ENCODE data around the gene PDXP.
A peak's percentile ranks its signal among the peaks of the same experiment; 100 is the strongest.
"Not testable (repeated sequence)": the region's sequence is repeated elsewhere in the genome, so short reads cannot be mapped to it uniquely, and the experiment has no call there.

Gene PDXP

DNA sequence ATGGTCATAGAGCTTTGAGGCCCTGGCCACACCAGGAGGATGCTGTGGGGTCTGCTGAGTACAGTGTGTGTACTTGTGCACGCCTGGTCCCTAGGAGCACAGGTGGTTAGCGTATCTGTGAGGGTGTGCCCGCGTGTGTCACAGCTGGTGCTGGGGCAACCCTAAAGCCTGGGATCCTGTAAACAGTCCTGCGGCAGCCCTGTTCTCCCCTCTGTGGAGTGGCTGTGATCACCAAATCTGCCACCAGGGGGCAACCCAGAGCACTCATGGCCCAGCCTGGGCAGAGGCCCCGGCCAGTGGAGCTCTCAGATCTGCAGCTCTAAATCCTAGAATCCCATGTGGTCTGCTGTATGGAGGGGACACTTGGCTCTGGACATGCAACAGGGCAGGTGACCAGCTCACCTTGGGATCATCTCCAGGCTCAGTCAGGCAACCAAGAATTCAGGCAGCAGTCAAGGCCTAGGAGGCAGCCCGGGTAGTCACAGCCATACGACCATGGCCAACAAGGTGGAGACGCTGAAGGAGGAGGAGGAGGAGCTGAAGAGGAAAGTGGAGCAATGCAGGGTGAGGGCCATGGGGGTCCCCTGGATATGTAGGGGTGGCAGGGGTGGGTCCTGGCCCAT is 15.2 kb upstream of the PDXP start:
- in situ Hi-C loops (cut with MboI; ENCODE audit: low pct_unique_long_range_greater_than_20kb, low sequenced_read_pairs, unreplicated experiment) = no loop called here
- TF ChIP-seq, protein P1, sequence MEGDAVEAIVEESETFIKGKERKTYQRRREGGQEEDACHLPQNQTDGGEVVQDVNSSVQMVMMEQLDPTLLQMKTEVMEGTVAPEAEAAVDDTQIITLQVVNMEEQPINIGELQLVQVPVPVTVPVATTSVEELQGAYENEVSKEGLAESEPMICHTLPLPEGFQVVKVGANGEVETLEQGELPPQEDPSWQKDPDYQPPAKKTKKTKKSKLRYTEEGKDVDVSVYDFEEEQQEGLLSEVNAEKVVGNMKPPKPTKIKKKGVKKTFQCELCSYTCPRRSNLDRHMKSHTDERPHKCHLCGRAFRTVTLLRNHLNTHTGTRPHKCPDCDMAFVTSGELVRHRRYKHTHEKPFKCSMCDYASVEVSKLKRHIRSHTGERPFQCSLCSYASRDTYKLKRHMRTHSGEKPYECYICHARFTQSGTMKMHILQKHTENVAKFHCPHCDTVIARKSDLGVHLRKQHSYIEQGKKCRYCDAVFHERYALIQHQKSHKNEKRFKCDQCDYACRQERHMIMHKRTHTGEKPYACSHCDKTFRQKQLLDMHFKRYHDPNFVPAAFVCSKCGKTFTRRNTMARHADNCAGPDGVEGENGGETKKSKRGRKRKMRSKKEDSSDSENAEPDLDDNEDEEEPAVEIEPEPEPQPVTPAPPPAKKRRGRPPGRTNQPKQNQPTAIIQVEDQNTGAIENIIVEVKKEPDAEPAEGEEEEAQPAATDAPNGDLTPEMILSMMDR (IDR thresholded peaks at IDR 0.05; ENCODE audit: extremely low read depth, insufficient read depth, missing control alignments) = peak; percentile 95
- DNase-seq (ENCODE audit: low spot score) = peak; percentile 88

DNA sequence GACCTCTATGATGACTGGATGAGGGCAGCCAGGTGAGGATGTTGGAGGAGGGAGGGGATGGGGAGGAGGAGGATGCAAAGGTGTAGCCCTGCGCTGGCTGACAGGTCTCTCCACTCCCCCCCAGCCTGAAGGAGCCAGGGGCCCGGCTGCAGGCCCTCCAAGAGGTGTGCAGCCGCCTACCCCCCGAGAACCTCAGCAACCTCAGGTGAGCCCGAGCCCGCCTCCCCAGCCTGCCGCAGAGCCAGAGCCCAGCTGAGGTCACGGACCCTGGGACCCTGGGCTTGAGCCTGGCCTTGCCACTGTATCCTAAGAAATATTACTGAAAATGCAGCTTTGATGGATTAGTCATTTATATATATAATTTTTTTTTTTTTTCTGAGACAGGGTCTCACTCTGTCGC is 11.2 kb upstream of the PDXP start:
- in situ Hi-C loops (cut with MboI; ENCODE audit: low pct_unique_long_range_greater_than_20kb, low sequenced_read_pairs, unreplicated experiment) = no loop called here
- TF ChIP-seq, protein P1 (IDR thresholded peaks at IDR 0.05; ENCODE audit: extremely low read depth, insufficient read depth, missing control alignments) = no peak
- DNase-seq (ENCODE audit: low spot score) = no peak

DNA sequence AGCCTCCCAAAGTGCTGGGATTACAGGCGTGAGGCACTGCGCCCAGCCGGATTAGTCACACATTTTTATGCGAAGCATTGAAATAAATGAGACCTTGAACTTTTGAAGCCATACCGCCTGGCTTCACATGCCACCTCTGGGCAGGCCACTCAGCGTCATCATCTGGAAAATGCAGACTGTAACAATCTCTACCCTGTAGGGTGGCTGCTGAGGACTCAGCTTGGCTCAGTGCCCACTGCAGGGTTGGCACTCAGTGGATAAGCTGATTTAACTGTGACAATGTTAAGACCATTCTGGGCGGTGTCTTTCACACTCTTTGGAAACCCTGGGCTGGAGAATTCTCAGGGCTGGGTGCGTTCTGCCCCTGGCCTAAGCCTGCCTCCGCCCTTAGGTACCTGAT is 10.6 kb upstream of the PDXP start:
- in situ Hi-C loops (cut with MboI; ENCODE audit: low pct_unique_long_range_greater_than_20kb, low sequenced_read_pairs, unreplicated experiment) = no loop called here
- TF ChIP-seq, protein P1 (IDR thresholded peaks at IDR 0.05; ENCODE audit: extremely low read depth, insufficient read depth, missing control alignments) = no peak

DNA sequence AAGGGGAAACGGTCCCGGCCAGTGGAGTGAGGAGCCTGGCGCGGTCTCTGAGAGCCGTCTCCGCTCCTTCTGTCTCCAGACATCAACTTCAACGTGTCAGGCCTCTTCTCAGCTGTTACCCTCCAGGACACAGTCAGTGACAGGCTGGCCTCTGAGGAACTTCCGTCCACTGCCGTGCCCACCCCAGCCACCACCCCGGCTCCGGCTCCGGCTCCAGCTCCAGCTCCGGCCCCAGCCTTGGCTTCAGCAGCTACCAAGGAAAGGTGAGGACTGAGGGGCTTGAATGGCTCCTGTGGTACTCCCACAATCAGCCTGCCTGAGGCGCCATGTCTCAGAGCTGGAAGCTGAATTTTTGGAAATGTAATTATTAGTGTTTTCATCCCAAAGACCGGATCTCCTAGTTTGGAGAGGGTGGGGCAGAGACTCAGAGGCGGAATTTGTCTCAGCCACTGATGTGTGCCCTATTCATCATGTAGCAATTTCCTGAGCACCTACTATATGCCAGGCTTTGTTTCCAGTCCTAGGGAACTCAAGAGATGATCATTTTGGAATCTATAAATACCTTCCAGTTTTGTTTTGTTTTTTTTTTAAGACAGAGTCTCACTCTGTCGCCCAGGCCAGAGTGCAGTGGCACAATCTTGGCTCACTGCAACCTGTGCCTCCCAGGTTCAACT is 7.9 kb upstream of the PDXP start:
- no peak for DNase-seq (ENCODE audit: low spot score)
- TF ChIP-seq, protein P1 (IDR thresholded peaks at IDR 0.05; ENCODE audit: extremely low read depth, insufficient read depth, missing control alignments) = no peak
- in situ Hi-C loops (cut with MboI; ENCODE audit: low pct_unique_long_range_greater_than_20kb, low sequenced_read_pairs, unreplicated experiment) = no loop called here

More for the DNA sequence above, 10.6 kb upstream of the PDXP start:
- no peak for DNase-seq (ENCODE audit: low spot score)

DNA sequence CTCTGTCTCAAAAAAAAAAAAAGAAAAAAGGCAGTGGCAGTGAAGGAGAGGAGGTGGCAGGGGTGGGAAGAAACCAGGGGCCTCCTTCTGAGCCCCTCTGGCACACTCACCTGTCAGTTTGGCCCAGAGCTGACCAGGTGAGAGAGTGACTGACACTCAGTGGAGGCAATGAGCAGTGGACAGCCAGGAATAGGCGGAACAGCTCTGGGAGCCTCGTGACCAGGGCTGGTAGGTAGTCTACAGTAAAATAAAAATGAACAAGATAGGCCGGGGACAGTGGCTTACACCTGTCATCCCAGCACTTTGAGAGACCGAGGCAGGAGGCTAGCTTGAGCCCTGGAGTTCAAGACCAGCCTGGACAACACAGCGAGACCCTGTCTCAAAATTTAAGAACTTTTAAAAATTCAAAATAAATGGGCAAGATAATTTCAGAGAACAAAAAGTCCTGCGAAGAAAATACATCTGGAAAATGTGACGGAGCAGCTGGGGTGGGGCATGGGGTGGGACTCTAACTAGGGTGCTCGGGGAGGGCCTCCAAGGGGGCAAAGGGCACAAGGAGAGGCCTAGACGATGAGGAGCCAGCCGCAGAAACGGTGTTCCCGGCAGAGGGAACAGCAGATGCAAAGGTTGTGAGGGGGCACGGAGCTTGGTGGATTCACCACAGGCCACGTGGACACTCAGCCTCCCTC is 3.8 kb upstream of the PDXP start:
- DNase-seq (ENCODE audit: low spot score) = no peak
- TF ChIP-seq, protein P1 (IDR thresholded peaks at IDR 0.05; ENCODE audit: extremely low read depth, insufficient read depth, missing control alignments) = no peak
- in situ Hi-C loops (cut with MboI; ENCODE audit: low pct_unique_long_range_greater_than_20kb, low sequenced_read_pairs, unreplicated experiment) = no loop called here

DNA sequence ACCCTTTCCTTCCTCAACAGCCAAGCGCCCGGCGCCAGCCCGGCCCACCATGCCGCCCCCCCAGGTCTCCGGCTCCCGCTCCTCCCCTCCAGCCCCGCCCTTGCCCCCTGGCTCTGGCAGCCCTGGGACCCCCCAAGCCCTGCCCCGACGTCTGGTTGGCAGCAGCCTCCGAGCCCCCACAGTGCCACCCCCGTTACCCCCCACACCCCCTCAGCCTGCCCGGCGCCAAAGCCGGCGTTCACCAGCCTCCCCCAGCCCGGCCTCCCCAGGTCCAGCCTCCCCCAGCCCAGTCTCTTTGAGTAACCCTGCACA is 3.3 kb upstream of the PDXP start:
- TF ChIP-seq, protein P1 (IDR thresholded peaks at IDR 0.05; ENCODE audit: extremely low read depth, insufficient read depth, missing control alignments) = no peak
- DNase-seq (ENCODE audit: low spot score) = no peak
- in situ Hi-C loops (cut with MboI; ENCODE audit: low pct_unique_long_range_greater_than_20kb, low sequenced_read_pairs, unreplicated experiment) = no loop called here

DNA sequence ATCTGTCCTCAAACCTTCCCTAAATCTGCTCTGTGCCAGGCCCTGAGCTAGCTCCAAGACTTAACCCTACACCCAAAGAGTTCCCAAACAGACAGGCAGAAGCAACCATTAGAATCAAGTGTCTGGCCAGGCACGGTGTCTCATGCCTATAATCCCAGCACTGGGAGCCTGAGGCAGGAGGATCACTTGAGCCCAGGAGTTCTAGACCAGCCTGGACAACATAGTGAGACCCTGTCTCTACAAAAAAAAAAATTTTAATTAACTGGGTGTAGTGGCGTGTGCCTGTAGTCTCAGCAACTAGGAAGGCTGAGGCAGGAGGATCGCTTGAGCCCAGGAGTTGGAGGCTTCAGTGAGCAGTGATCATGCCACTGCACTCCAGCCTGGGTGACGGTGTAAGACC is 1.9 kb upstream of the PDXP start:
- DNase-seq (ENCODE audit: low spot score); in situ Hi-C loops (cut with MboI; ENCODE audit: low pct_unique_long_range_greater_than_20kb, low sequenced_read_pairs, unreplicated experiment): not testable (repeated sequence)
